ENCODE measurements around the gene SLC4A1. TPM values are rescaled to one million over a fixed set of nuclear protein-coding genes. Genes with fewer than 3 reads are reported as not detected.

Gene SLC4A1
- total RNA-seq, 1 donor from 2014 or later: 0.13 TPM

GRCh38 chr17:44221084-44221861 lies 46.7 kb downstream of the SLC4A1 start:
- Mint-ChIP-seq H3K27ac (peak overlapping the region; percentile 90), H3K4me3 (peak overlapping the region; percentile 87), H3K27me3 (no peaks in the 10 kb centered on the region), H3K9me3 (no peaks in the 10 kb centered on the region), H3K4me1 (peaks cover 30% of the 10 kb centered on the region), H3K36me3 (ENCODE audit: low read depth) (peaks cover 18% of the 10 kb centered on the region)
- peak; percentile 58 for DNase-seq
- intact Hi-C loops (cut with micrococcal nuclease): loop anchor here (5.0 kb wide), 1 partner anchor 56 kb away; no protein-coding TSS in a partner anchor
- CTCF ChIA-PET: interaction anchor here (1.0 to 6.7 kb wide), 7 partner anchors 11 to 129 kb away, joined by 3 to 35 read pairs (median 5); partner anchors contain the start of gene GRN
- TF ChIP-seq, protein P1, sequence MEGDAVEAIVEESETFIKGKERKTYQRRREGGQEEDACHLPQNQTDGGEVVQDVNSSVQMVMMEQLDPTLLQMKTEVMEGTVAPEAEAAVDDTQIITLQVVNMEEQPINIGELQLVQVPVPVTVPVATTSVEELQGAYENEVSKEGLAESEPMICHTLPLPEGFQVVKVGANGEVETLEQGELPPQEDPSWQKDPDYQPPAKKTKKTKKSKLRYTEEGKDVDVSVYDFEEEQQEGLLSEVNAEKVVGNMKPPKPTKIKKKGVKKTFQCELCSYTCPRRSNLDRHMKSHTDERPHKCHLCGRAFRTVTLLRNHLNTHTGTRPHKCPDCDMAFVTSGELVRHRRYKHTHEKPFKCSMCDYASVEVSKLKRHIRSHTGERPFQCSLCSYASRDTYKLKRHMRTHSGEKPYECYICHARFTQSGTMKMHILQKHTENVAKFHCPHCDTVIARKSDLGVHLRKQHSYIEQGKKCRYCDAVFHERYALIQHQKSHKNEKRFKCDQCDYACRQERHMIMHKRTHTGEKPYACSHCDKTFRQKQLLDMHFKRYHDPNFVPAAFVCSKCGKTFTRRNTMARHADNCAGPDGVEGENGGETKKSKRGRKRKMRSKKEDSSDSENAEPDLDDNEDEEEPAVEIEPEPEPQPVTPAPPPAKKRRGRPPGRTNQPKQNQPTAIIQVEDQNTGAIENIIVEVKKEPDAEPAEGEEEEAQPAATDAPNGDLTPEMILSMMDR (IDR thresholded peaks at IDR 0.05): no peak
- peak; percentile 15 for ATAC-seq (ENCODE audit: low read depth)
- POLR2A ChIA-PET: interaction anchor here (0.6 to 10.5 kb wide), 26 partner anchors 8 to 906 kb away, joined by 3 to 241 read pairs (median 7); partner anchors contain the start of genes ATXN7L3, GPATCH8, GRN and HDAC5

DNA sequence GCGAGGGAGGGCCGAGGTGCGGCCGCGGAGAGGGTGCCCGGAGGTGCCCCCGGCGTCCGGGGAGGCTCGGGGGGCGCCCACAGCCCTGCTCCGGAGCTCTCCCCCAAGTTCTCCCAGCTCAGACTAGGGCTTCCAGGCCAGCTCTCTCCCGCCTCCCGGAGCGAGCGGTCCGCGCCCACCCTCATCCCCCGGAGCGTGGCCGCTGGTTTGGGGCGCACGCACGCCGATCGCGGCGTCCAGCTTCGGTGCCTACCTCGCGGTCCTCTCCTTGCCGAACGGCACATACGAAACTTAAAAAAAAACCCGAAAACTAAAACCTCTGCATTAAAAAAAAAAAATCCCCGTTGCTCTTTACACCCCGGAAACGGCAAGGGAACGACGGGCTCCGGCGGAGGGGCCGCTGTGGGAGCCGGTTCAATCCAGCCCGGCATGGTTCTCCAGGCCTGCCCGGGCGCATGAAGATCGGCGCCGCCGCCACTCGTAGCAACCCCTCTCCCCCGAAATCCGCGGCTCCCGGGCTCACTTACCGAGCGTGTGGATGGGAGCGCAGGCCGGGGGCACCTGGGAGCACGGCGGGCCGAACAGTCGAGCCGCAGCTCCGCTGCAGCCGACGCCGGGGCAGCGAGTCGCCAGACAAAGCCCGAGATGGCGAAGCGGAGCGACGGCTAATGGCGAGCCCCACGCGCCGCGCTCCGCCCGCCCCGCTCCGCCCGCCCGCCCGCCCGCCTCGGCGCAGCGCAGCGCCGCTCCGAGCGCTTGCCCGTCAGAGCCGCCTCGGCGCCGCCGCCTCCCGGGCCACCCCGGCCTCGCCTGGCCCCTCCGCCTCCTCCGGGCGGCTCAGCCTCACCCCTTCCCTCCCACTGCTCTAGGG lies 47.5 kb downstream of the SLC4A1 start:
- peak overlapping the region; percentile 95 for H3K27ac Mint-ChIP-seq
- H3K36me3 Mint-ChIP-seq (ENCODE audit: low read depth): peaks cover 27% of the 10 kb centered on the region
- intact Hi-C loops (cut with micrococcal nuclease): loop anchor here (5.0 kb wide), 1 partner anchor 57 kb away; no protein-coding TSS in a partner anchor
- TF ChIP-seq, protein P1 (IDR thresholded peaks at IDR 0.05): no peak
- ChIA-PET CTCF (interaction anchor here (1.0 to 6.7 kb wide), 9 partner anchors 11 to 131 kb away, joined by 3 to 35 read pairs (median 3); partner anchors contain the start of gene HDAC5), POLR2A (interaction anchor here (0.6 to 10.5 kb wide), 25 partner anchors 10 to 905 kb away, joined by 3 to 241 read pairs (median 8); partner anchors contain the start of genes ATXN7L3, GPATCH8, GRN and HDAC5)
- peak; percentile 9 for ATAC-seq (ENCODE audit: low read depth)
- peak; percentile 65 for DNase-seq
- H3K4me1 Mint-ChIP-seq: peaks cover 38% of the 10 kb centered on the region
- peak overlapping the region; percentile 94 for H3K4me3 Mint-ChIP-seq
- no peaks in the 10 kb centered on the region for H3K27me3 Mint-ChIP-seq
- H3K9me3 Mint-ChIP-seq: no peaks in the 10 kb centered on the region

DNA sequence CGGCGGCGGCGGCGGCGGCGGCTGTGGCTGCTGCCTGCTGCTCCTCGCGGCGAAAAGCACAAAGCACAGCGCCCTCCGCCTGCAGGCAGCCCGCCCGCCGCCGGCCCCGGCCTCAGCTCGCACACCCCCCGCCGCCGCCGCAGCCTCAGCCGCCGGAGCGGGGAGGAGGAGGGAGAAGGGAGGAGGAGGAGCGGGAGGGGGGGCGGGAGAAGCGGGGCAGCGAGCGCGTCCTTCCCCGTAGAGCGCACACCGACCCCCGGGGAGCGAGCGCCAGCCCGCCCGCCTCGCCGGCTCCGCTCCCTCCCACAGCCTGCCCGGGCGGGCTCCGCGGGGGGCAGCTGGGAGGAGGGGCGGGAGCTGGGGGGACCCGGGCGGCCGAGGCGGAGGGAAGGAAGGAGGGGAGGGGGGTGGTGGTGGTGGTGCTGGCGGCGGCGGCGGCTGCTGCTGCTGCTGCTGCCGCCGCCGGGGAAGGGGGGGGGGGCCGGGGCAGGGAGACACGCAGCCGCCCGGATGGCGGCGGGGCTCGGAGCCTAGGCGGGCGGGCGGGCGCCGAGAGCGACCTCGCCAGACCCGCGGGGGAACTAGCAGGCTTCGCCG lies 48.2 kb downstream of the SLC4A1 start, which contains the start of gene UBTF:
TSS of gene UBTF (minus strand) at position 60 of the 597 bp plus-strand sequence. CDS start 1,446 bp downstream, outside the sequence.
- Mint-ChIP-seq H3K27me3 (no peaks in the 10 kb centered on the region), H3K4me1 (peaks cover 46% of the 10 kb centered on the region), H3K4me3 (peak within 1 kb of the TSS; percentile 94), H3K9me3 (no peaks in the 10 kb centered on the region), H3K27ac (peak within 1 kb of the TSS; percentile 95), H3K36me3 (ENCODE audit: low read depth) (peaks cover 34% of the 10 kb centered on the region)
- DNase-seq: peak; percentile 69
- POLR2A ChIA-PET: interaction anchor here (0.7 to 10.5 kb wide), 17 partner anchors 10 to 852 kb away, joined by 3 to 241 read pairs (median 9); partner anchors contain the start of genes ATXN7L3, GPATCH8, GRN and HDAC5
- CTCF ChIA-PET: interaction anchor here (1.0 to 6.7 kb wide), 6 partner anchors 10 to 132 kb away, joined by 3 to 35 read pairs (median 3); partner anchors contain the start of gene HDAC5
- intact Hi-C loops (cut with micrococcal nuclease): loop anchor here (2.0 to 5.0 kb wide), 2 partner anchors 58 to 79 kb away; partner anchors contain the start of gene HROB
- TF ChIP-seq, protein P1 (IDR thresholded peaks at IDR 0.05): no peak
- ATAC-seq (ENCODE audit: low read depth): peak; percentile 13

- peaks cover 39% of the 10 kb centered on the region for H3K36me3 Mint-ChIP-seq (ENCODE audit: low read depth)
- no peak overlapping the region for H3K27ac Mint-ChIP-seq
- H3K4me1 Mint-ChIP-seq: peaks cover 51% of the 10 kb centered on the region
- ATAC-seq (ENCODE audit: low read depth): peak; percentile 47
- POLR2A ChIA-PET: interaction anchor here (0.5 to 10.5 kb wide), 12 partner anchors 9 to 135 kb away, joined by 3 to 241 read pairs (median 18); partner anchors contain the start of genes ATXN7L3, GRN, HDAC5 and SLC25A39
- intact Hi-C loops (cut with micrococcal nuclease): loop anchor here (2.0 kb wide), 1 partner anchor 78 kb away; the partner anchor contains the start of gene HROB
- no peak overlapping the region for H3K4me3 Mint-ChIP-seq
- no peaks in the 10 kb centered on the region for H3K27me3 Mint-ChIP-seq
- TF ChIP-seq, protein P1 (IDR thresholded peaks at IDR 0.05): no peak
- CTCF ChIA-PET: interaction anchor here (1.0 to 6.7 kb wide), 4 partner anchors 9 to 112 kb away, joined by 3 to 35 read pairs (median 18); partner anchors contain the start of gene HDAC5
- no peak for DNase-seq
- no peaks in the 10 kb centered on the region for H3K9me3 Mint-ChIP-seq
Observed at GRCh38 chr17:44219108-44219615, 48.8 kb downstream of the SLC4A1 start.

Measured in activated B cell treated with CpG ODN at 0.5 μM for 24 hours (primary cell).